GM23338 (cell line): ENCODE data around the gene P4HA1. TPM values are rescaled to one million over a fixed set of nuclear protein-coding genes. Genes with fewer than 3 reads are reported as not detected.

Experiments used
- ATAC-seq: fragments of 200-7000 bp; cut with Tn5 transposase; 3 replicates; pipeline ENCODE4 v1.9.1; 2020
- DNase-seq: peaks from one replicate; pipeline ENCODE4 v3.0.0-alpha.2; 2015; ENCODE audit warnings: low spot score
- H2AFZ ChIP-seq: fragments of 200-600 bp; sonication (generic); 2 replicates; pipeline ENCODE4 v1.8.0; 2016; ENCODE audit warnings: antibody characterized with exemption, mild to moderate bottlenecking, moderate library complexity
- H3F3A ChIP-seq: fragments of 200-600 bp; sonication (generic); replicated peaks from 2 replicates; pipeline ENCODE4 v1.8.0; 2017; ENCODE audit warnings: antibody characterized with exemption, mixed run types, low read depth
- H3K27ac ChIP-seq: fragments of 200-600 bp; sonication (generic); 2 replicates; pipeline ENCODE4 v1.6.1; 2016; ENCODE audit warnings: low read depth
- H3K27me3 ChIP-seq: fragments of 200-600 bp; sonication (generic); 2 replicates; pipeline ENCODE4 v1.8.0; 2016; ENCODE audit warnings: mild to moderate bottlenecking, mixed run types, moderate library complexity; ENCODE audit not compliant: insufficient read depth
- H3K36me3 ChIP-seq: fragments of 200-600 bp; sonication (generic); 2 replicates; pipeline ENCODE4 v1.8.0; 2016; ENCODE audit warnings: mild to moderate bottlenecking; ENCODE audit not compliant: insufficient read depth
- H3K4me1 ChIP-seq: fragments of 200-600 bp; sonication (generic); 2 replicates; pipeline ENCODE4 v1.8.0; 2016; ENCODE audit warnings: mild to moderate bottlenecking, moderate library complexity; ENCODE audit not compliant: insufficient read depth
- H3K4me2 ChIP-seq: fragments of 200-600 bp; sonication (generic); 2 replicates; pipeline ENCODE4 v1.7.1; 2017; ENCODE audit warnings: mixed run types
- H3K4me3 ChIP-seq: fragments of 200-600 bp; sonication (generic); 2 replicates; pipeline ENCODE4 v1.6.1; 2016; ENCODE audit warnings: mixed run types
- H3K79me2 ChIP-seq: fragments of 200-600 bp; sonication (generic); replicated peaks from 2 replicates; pipeline ENCODE4 v1.8.0; 2017; ENCODE audit warnings: mild to moderate bottlenecking; ENCODE audit not compliant: insufficient read depth
- H3K9me2 ChIP-seq: fragments of 200-600 bp; sonication (generic); 2 replicates; pipeline ENCODE4 v1.8.0; 2017; ENCODE audit not compliant: insufficient read depth
- H4K20me1 ChIP-seq: fragments of 200-600 bp; sonication (generic); replicated peaks from 2 replicates; pipeline ENCODE4 v1.8.0; 2017; ENCODE audit warnings: mild to moderate bottlenecking; ENCODE audit not compliant: insufficient read depth
- H3K27ac Mint-ChIP-seq: 2 replicates; pipeline ENCODE4 v1.8.0; 2020; ENCODE audit warnings: inconsistent platforms, mild to moderate bottlenecking, moderate library complexity, mixed read lengths
- H3K27me3 Mint-ChIP-seq: 3 replicates; pipeline ENCODE4 v1.8.0; 2022; ENCODE audit warnings: low read depth, mild to moderate bottlenecking, moderate library complexity, mixed read lengths, inconsistent platforms; ENCODE audit not compliant: insufficient read depth, poor library complexity
- H3K36me3 Mint-ChIP-seq: 3 replicates; pipeline ENCODE4 v1.8.0; 2021; ENCODE audit warnings: low read depth, mild to moderate bottlenecking, inconsistent platforms, moderate library complexity, mixed read lengths
- H3K4me1 Mint-ChIP-seq: 3 replicates; pipeline ENCODE4 v1.8.0; 2020; ENCODE audit warnings: mild to moderate bottlenecking, inconsistent platforms, mixed read lengths
- H3K4me3 Mint-ChIP-seq: 3 replicates; pipeline ENCODE4 v1.8.0; 2021; ENCODE audit warnings: moderate library complexity, mild to moderate bottlenecking, inconsistent platforms, mixed read lengths
- H3K9me3 Mint-ChIP-seq: 3 replicates; pipeline ENCODE4 v1.8.0; 2020; ENCODE audit warnings: moderate library complexity, mild to moderate bottlenecking, inconsistent platforms, mixed read lengths
- CREB1 ChIP-seq: fragments of 250-450 bp; sonication (Bioruptor Pico); IDR thresholded peaks from 2 replicates; pipeline ENCODE4 v1.5.0; 2020; ENCODE audit warnings: low read depth, mild to moderate bottlenecking, moderate library complexity
- EZH2 ChIP-seq: fragments of 200-600 bp; sonication (generic); IDR thresholded peaks from one replicate; pipeline ENCODE4 v1.8.0; 2017; ENCODE audit warnings: antibody characterized with exemption, mild to moderate bottlenecking, low read depth; ENCODE audit not compliant: unreplicated experiment
- EZH2phosphoT487 ChIP-seq: fragments of 200-600 bp; sonication (generic); IDR thresholded peaks from one replicate; pipeline ENCODE4 v1.8.1; 2018; ENCODE audit warnings: antibody characterized with exemption; ENCODE audit not compliant: unreplicated experiment
- JUNB ChIP-seq: IDR thresholded peaks from one replicate; pipeline ENCODE4 v1.6.1; 2016; ENCODE audit warnings: antibody characterized with exemption; ENCODE audit not compliant: unreplicated experiment
- NANOG ChIP-seq: IDR thresholded peaks from 2 replicates; pipeline ENCODE4 v1.6.1; 2016; ENCODE audit warnings: antibody characterized with exemption, borderline replicate concordance
- POLR2AphosphoS5 ChIP-seq: IDR thresholded peaks from 2 replicates; pipeline ENCODE4 v1.6.1; 2016; ENCODE audit warnings: antibody characterized with exemption, low read depth
- STAT1 ChIP-seq: IDR thresholded peaks from one replicate; pipeline ENCODE4 v1.6.1; 2016; ENCODE audit warnings: antibody characterized with exemption; ENCODE audit not compliant: unreplicated experiment
- ZNF114 ChIP-seq: fragments of 250-450 bp; sonication (Bioruptor Pico); IDR thresholded peaks from 2 replicates; pipeline ENCODE4 v1.5.0; 2020; ENCODE audit warnings: mild to moderate bottlenecking, moderate library complexity
- ZNF331 ChIP-seq: fragments of 250-450 bp; sonication (Bioruptor Pico); IDR thresholded peaks from 2 replicates; pipeline ENCODE4 v1.5.0; 2020; ENCODE audit warnings: low read depth, mild to moderate bottlenecking, moderate library complexity
- polyA plus RNA-seq: library from polyadenylated mRNA; unstranded; fragments of >200 nt; fragmentation: Nextera tagmentation; extraction: Ambion mirVana; gene quantifications from 2 replicates; pipeline ENCODE4 v1.2.1, GENCODE V29; 2016
- total RNA-seq: library from RNA; depleted of rRNA; stranded (reverse); fragments of >200 nt; shearing (Covaris generic); gene quantifications from 2 replicates; pipeline ENCODE4 v1.2.3, GENCODE V29; 2014
- TF ChIP-seq, protein P1 (sequence below), 2 experiments: fragments of 200-600 bp in 1 of 2; sonication (generic) in 1 of 2; conservative IDR thresholded peaks; 2 replicates each; pipeline versions ENCODE4 v1.5.1 to v1.6.1; 2016 to 2017; ENCODE audit warnings: antibody characterized with exemption in 2 of 2, low read depth in 2 of 2, mild to moderate bottlenecking in 2 of 2, moderate library complexity in 1 of 2
- TF ChIP-seq, protein P2 (sequence below): IDR thresholded peaks from one replicate; pipeline ENCODE4 v1.6.1; 2018; ENCODE audit warnings: antibody characterized with exemption; ENCODE audit not compliant: unreplicated experiment
- TF ChIP-seq, protein P3 (sequence below): IDR thresholded peaks from 2 replicates; pipeline ENCODE4 v1.6.1; 2016; ENCODE audit warnings: antibody characterized with exemption
- TF ChIP-seq, protein P4 (sequence below): fragments of 250-450 bp; sonication (Bioruptor Pico); IDR thresholded peaks from 2 replicates; pipeline ENCODE4 v1.5.0; 2020; ENCODE audit warnings: mild to moderate bottlenecking, moderate library complexity

Gene P4HA1
- total and polyA plus RNA-seq, 2 experiments from 2014 or later = 26.4 to 27.1 TPM

DNA sequence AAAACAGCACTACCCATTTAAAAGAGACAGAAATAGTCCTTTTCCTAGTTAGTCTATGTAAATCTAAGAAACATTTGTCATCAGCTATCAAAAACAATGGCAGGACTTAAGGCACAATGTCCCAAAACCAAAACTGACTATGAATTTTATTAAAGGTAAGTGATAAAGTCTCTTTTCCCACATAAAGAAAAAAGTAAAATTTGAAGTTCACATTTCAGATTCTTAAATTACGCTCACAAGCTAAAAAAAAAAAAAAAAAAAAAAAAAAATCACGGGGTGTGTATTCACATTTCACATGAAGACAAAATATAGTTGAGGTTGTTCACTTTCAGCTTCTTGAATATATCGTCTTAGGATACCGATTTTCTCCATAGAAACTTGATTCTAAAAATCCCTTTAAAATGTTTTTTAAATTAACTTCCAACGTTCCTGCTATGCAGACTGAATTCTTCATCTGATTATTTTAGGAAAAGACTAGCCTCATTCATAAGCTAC, 1.6 kb downstream of the P4HA1 start:
- Histone ChIP-seq H3K4me1 (peaks cover 12% of the 10 kb centered on the region), H3K4me2 (peak overlapping the region; percentile 76), H3K79me2 (peaks cover 41% of the 10 kb centered on the region), H3K36me3 (no peaks in the 10 kb centered on the region), H3K27ac (no peak overlapping the region), H3K27me3 (no peaks in the 10 kb centered on the region), H3K9me2 (no peaks in the 10 kb centered on the region), H3K4me3 (peak overlapping the region; percentile 62), H4K20me1 (no peaks in the 10 kb centered on the region), H3F3A (no peaks in the 10 kb centered on the region), H2AFZ (no peak overlapping the region)
- peaks cover 7% of the 10 kb centered on the region for H3K27me3 Mint-ChIP-seq
- DNase-seq (no peak), ATAC-seq (no peak)
- H3K27ac Mint-ChIP-seq = no peak overlapping the region
- peaks cover 19% of the 10 kb centered on the region; the same call in 2 of the 3 replicates for H3K4me1 Mint-ChIP-seq
- H3K4me3 Mint-ChIP-seq = peak overlapping the region; percentile 88
- no peaks in the 10 kb centered on the region for H3K9me3 Mint-ChIP-seq
- H3K36me3 Mint-ChIP-seq = no peaks in the 10 kb centered on the region
- TF ChIP-seq EZH2 (no peak), POLR2AphosphoS5 (no peak), CREB1 (CRISPR knock-in tag) (no peak), JUNB (no peak), ZNF331 (CRISPR knock-in tag) (no peak), NANOG (no peak), EZH2phosphoT487 (no peak), STAT1 (no peak), ZNF114 (CRISPR knock-in tag) (no peak)
- TF ChIP-seq, protein P1, sequence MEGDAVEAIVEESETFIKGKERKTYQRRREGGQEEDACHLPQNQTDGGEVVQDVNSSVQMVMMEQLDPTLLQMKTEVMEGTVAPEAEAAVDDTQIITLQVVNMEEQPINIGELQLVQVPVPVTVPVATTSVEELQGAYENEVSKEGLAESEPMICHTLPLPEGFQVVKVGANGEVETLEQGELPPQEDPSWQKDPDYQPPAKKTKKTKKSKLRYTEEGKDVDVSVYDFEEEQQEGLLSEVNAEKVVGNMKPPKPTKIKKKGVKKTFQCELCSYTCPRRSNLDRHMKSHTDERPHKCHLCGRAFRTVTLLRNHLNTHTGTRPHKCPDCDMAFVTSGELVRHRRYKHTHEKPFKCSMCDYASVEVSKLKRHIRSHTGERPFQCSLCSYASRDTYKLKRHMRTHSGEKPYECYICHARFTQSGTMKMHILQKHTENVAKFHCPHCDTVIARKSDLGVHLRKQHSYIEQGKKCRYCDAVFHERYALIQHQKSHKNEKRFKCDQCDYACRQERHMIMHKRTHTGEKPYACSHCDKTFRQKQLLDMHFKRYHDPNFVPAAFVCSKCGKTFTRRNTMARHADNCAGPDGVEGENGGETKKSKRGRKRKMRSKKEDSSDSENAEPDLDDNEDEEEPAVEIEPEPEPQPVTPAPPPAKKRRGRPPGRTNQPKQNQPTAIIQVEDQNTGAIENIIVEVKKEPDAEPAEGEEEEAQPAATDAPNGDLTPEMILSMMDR (conservative IDR thresholded peaks at IDR 0.05; ENCODE audit: low read depth in 2 of 2) = no peak
- TF ChIP-seq, protein P2, sequence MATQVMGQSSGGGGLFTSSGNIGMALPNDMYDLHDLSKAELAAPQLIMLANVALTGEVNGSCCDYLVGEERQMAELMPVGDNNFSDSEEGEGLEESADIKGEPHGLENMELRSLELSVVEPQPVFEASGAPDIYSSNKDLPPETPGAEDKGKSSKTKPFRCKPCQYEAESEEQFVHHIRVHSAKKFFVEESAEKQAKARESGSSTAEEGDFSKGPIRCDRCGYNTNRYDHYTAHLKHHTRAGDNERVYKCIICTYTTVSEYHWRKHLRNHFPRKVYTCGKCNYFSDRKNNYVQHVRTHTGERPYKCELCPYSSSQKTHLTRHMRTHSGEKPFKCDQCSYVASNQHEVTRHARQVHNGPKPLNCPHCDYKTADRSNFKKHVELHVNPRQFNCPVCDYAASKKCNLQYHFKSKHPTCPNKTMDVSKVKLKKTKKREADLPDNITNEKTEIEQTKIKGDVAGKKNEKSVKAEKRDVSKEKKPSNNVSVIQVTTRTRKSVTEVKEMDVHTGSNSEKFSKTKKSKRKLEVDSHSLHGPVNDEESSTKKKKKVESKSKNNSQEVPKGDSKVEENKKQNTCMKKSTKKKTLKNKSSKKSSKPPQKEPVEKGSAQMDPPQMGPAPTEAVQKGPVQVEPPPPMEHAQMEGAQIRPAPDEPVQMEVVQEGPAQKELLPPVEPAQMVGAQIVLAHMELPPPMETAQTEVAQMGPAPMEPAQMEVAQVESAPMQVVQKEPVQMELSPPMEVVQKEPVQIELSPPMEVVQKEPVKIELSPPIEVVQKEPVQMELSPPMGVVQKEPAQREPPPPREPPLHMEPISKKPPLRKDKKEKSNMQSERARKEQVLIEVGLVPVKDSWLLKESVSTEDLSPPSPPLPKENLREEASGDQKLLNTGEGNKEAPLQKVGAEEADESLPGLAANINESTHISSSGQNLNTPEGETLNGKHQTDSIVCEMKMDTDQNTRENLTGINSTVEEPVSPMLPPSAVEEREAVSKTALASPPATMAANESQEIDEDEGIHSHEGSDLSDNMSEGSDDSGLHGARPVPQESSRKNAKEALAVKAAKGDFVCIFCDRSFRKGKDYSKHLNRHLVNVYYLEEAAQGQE = no peak
- TF ChIP-seq, protein P3, sequence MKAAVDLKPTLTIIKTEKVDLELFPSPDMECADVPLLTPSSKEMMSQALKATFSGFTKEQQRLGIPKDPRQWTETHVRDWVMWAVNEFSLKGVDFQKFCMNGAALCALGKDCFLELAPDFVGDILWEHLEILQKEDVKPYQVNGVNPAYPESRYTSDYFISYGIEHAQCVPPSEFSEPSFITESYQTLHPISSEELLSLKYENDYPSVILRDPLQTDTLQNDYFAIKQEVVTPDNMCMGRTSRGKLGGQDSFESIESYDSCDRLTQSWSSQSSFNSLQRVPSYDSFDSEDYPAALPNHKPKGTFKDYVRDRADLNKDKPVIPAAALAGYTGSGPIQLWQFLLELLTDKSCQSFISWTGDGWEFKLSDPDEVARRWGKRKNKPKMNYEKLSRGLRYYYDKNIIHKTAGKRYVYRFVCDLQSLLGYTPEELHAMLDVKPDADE = no peak
- TF ChIP-seq, protein P4, sequence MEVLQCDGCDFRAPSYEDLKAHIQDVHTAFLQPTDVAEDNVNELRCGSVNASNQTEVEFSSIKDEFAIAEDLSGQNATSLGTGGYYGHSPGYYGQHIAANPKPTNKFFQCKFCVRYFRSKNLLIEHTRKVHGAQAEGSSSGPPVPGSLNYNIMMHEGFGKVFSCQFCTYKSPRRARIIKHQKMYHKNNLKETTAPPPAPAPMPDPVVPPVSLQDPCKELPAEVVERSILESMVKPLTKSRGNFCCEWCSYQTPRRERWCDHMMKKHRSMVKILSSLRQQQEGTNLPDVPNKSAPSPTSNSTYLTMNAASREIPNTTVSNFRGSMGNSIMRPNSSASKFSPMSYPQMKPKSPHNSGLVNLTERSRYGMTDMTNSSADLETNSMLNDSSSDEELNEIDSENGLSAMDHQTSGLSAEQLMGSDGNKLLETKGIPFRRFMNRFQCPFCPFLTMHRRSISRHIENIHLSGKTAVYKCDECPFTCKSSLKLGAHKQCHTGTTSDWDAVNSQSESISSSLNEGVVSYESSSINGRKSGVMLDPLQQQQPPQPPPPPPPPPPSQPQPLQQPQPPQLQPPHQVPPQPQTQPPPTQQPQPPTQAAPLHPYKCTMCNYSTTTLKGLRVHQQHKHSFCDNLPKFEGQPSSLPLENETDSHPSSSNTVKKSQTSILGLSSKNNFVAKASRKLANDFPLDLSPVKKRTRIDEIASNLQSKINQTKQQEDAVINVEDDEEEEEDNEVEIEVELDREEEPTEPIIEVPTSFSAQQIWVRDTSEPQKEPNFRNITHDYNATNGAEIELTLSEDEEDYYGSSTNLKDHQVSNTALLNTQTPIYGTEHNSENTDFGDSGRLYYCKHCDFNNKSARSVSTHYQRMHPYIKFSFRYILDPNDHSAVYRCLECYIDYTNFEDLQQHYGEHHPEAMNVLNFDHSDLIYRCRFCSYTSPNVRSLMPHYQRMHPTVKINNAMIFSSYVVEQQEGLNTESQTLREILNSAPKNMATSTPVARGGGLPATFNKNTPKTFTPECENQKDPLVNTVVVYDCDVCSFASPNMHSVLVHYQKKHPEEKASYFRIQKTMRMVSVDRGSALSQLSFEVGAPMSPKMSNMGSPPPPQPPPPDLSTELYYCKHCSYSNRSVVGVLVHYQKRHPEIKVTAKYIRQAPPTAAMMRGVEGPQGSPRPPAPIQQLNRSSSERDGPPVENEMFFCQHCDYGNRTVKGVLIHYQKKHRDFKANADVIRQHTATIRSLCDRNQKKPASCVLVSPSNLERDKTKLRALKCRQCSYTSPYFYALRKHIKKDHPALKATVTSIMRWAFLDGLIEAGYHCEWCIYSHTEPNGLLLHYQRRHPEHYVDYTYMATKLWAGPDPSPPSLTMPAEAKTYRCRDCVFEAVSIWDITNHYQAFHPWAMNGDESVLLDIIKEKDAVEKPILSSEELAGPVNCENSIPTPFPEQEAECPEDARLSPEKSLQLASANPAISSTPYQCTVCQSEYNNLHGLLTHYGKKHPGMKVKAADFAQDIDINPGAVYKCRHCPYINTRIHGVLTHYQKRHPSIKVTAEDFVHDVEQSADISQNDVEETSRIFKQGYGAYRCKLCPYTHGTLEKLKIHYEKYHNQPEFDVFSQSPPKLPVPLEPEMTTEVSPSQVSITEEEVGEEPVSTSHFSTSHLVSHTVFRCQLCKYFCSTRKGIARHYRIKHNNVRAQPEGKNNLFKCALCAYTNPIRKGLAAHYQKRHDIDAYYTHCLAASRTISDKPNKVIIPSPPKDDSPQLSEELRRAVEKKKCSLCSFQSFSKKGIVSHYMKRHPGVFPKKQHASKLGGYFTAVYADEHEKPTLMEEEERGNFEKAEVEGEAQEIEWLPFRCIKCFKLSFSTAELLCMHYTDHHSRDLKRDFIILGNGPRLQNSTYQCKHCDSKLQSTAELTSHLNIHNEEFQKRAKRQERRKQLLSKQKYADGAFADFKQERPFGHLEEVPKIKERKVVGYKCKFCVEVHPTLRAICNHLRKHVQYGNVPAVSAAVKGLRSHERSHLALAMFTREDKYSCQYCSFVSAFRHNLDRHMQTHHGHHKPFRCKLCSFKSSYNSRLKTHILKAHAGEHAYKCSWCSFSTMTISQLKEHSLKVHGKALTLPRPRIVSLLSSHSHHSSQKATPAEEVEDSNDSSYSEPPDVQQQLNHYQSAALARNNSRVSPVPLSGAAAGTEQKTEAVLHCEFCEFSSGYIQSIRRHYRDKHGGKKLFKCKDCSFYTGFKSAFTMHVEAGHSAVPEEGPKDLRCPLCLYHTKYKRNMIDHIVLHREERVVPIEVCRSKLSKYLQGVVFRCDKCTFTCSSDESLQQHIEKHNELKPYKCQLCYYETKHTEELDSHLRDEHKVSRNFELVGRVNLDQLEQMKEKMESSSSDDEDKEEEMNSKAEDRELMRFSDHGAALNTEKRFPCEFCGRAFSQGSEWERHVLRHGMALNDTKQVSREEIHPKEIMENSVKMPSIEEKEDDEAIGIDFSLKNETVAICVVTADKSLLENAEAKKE (CRISPR knock-in tag) = no peak
